IMR-90 (cell line): ENCODE results near the gene LLGL1. TPM values are rescaled to one million over a fixed set of nuclear protein-coding genes. Genes with fewer than 3 reads are reported as not detected.
A peak's percentile ranks its signal among the peaks of the same experiment; 100 is the strongest.

ENCODE experiments used
- ATAC-seq: fragments of 200-7000 bp; cut with Tn5 transposase; 2 replicates; pipeline ENCODE4 v1.9.1; 2020; ENCODE audit warnings: low read depth, mild to moderate bottlenecking, moderate library complexity
- BruUV-seq: library from RNA; stranded (reverse); fragments of 400-500 nt; replicated peaks from 2 replicates; lab custom pipeline; 2021; lab: Mats Ljungman, UMichigan
- CTCF ChIA-PET: fragments of 300-600 bp; formaldehyde crosslinking; extraction: SDS; loops from one replicate; lab custom pipeline; 2021; ENCODE audit warnings: antibody characterized with exemption; lab: Yijun Ruan, JAX
- POLR2A ChIA-PET: fragments of 300-600 bp; sonication (Branson Sonifier 250); formaldehyde crosslinking; loops from one replicate; lab custom pipeline; 2022; ENCODE audit warnings: antibody characterized with exemption; ENCODE audit not compliant: unreplicated experiment; lab: Charles Lee
- DNase-seq: peaks from one replicate; pipeline ENCODE4 v3.0.0; 2013
- H2AFZ ChIP-seq: replicated peaks from 2 replicates; pipeline ENCODE3; 2013; ENCODE audit warnings: low read length, mild to moderate bottlenecking; ENCODE audit not compliant: poor library complexity
- H2AK5ac ChIP-seq: 2 replicates; pipeline ENCODE4 v1.6.1; 2013; ENCODE audit warnings: low read depth, low read length, inconsistent platforms
- H2AK9ac ChIP-seq: replicated peaks from 2 replicates; pipeline ENCODE3; 2013; ENCODE audit warnings: mild to moderate bottlenecking, low read depth, low read length, moderate library complexity; ENCODE audit not compliant: poor library complexity
- H2BK120ac ChIP-seq: 2 replicates; pipeline ENCODE4 v1.6.1; 2013; ENCODE audit warnings: low read depth, low read length, inconsistent platforms
- H2BK15ac ChIP-seq: 3 replicates; pipeline ENCODE4 v1.6.1; 2013; ENCODE audit warnings: low read depth, low read length, inconsistent platforms
- H2BK20ac ChIP-seq: 2 replicates; pipeline ENCODE4 v1.6.1; 2013; ENCODE audit warnings: low read depth, mild to moderate bottlenecking, inconsistent platforms, low read length, moderate library complexity
- H2BK5ac ChIP-seq: 2 replicates; pipeline ENCODE4 v1.6.1; 2013; ENCODE audit warnings: mild to moderate bottlenecking, low read depth, low read length, inconsistent platforms; ENCODE audit not compliant: poor library complexity, severe bottlenecking
- H3K14ac ChIP-seq: replicated peaks from 2 replicates; pipeline ENCODE4 v1.6.1; 2013; ENCODE audit warnings: low read depth, low read length, inconsistent platforms
- H3K18ac ChIP-seq: 2 replicates; pipeline ENCODE4 v1.6.1; 2013; ENCODE audit warnings: low read depth, low read length, control low read depth
- H3K23ac ChIP-seq: 2 replicates; pipeline ENCODE4 v1.6.1; 2013; ENCODE audit warnings: low read depth, low read length, inconsistent platforms
- H3K27ac ChIP-seq: 2 replicates; pipeline ENCODE4 v1.5.1; 2013; ENCODE audit warnings: mild to moderate bottlenecking, control low read depth, low read length; ENCODE audit not compliant: insufficient read depth
- H3K27me3 ChIP-seq: 2 replicates; pipeline ENCODE4 v1.6.1; 2013; ENCODE audit warnings: low read length; ENCODE audit not compliant: control insufficient read depth, insufficient read depth
- H3K36me3 ChIP-seq: 2 replicates; pipeline ENCODE4 v1.6.1; 2013; ENCODE audit warnings: low read length, mixed read lengths; ENCODE audit not compliant: control insufficient read depth, insufficient read depth
- H3K4ac ChIP-seq: 2 replicates; pipeline ENCODE4 v1.6.1; 2013; ENCODE audit warnings: low read depth, low read length, inconsistent platforms
- H3K4me1 ChIP-seq: 2 replicates; pipeline ENCODE4 v1.6.1; 2013; ENCODE audit warnings: low read length, mixed read lengths; ENCODE audit not compliant: control insufficient read depth, insufficient read depth
- H3K4me2 ChIP-seq: 2 replicates; pipeline ENCODE4 v1.6.1; 2013; ENCODE audit warnings: low read depth, mild to moderate bottlenecking, control low read depth, low read length, moderate library complexity
- H3K4me3 ChIP-seq: 2 replicates; pipeline ENCODE4 v1.5.1; 2013; ENCODE audit warnings: low read depth, mild to moderate bottlenecking, control low read depth, low read length, moderate library complexity; ENCODE audit not compliant: insufficient read depth
- H3K56ac ChIP-seq: 2 replicates; pipeline ENCODE4 v1.6.1; 2013; ENCODE audit warnings: low read length, inconsistent platforms; ENCODE audit not compliant: insufficient read depth; ENCODE audit errors: extremely low read depth
- H3K79me1 ChIP-seq, 2 experiments: 2 replicates each; pipeline ENCODE4 v1.6.1; 2013; ENCODE audit warnings: low read length in 2 of 2, inconsistent platforms in 1 of 2, low read depth in 1 of 2
- H3K9ac ChIP-seq: 2 replicates; pipeline ENCODE4 v1.6.1; 2013; ENCODE audit warnings: low read depth, low read length, control low read depth
- H3K9me1 ChIP-seq: 2 replicates; pipeline ENCODE4 v1.6.1; 2013; ENCODE audit warnings: low read length, inconsistent platforms; ENCODE audit not compliant: insufficient read depth
- H3K9me3 ChIP-seq: 2 replicates; pipeline ENCODE4 v1.6.1; 2013; ENCODE audit warnings: low read length; ENCODE audit not compliant: control insufficient read depth, insufficient read depth
- H4K20me1 ChIP-seq: 2 replicates; pipeline ENCODE4 v1.6.1; 2013; ENCODE audit warnings: low read length, inconsistent platforms; ENCODE audit not compliant: insufficient read depth
- H4K5ac ChIP-seq: 2 replicates; pipeline ENCODE4 v1.6.1; 2013; ENCODE audit warnings: mild to moderate bottlenecking, low read depth, low read length, control low read depth
- H4K8ac ChIP-seq, 2 experiments: 2 replicates each; pipeline ENCODE4 v1.6.1; 2013; ENCODE audit warnings: low read depth in 2 of 2, low read length in 2 of 2, control low read depth in 1 of 2, inconsistent platforms in 1 of 2
- H4K91ac ChIP-seq: 2 replicates; pipeline ENCODE4 v1.6.1; 2013; ENCODE audit warnings: low read depth, low read length, inconsistent platforms; ENCODE audit not compliant: insufficient read depth
- CHD1 ChIP-seq: IDR thresholded peaks from 2 replicates; pipeline ENCODE4 v1.6.1; 2012; ENCODE audit warnings: low read depth, low read length, improper control_type of control experiment
- USF2 ChIP-seq: fragments of 150-350 bp; IDR thresholded peaks from 2 replicates; pipeline ENCODE4 v1.6.1; 2017; ENCODE audit warnings: mild to moderate bottlenecking, antibody characterized with exemption, low read length, low read depth
- WGBS, 2 experiments: methylation state at CpG; one replicate each; pipeline versions ENCODE4 v1.1.5 to v1.1.7; 2013; ENCODE audit warnings: missing lambda C conversion rate in 2 of 2; ENCODE audit not compliant: insufficient read length in 1 of 2; ENCODE audit errors: extremely low coverage in 2 of 2; 5-methylcytosine and 5-hydroxymethylcytosine counted together
- dilution Hi-C: fragments of 300-500 bp; cut with HindIII; formaldehyde crosslinking; loops from one replicate; pipeline ENCODE4 v1.14.3; 2018; ENCODE audit warnings: low sequenced_read_pairs; ENCODE audit not compliant: unreplicated experiment
- in situ Hi-C: fragments of 300-500 bp; cut with MboI; formaldehyde crosslinking; loops from 3 replicates; pipeline ENCODE4 v1.14.3; 2019; ENCODE audit warnings: low sequenced_read_pairs, inconsistent platforms, mixed read lengths
- intact Hi-C: fragments of 100-400 bp; cut with micrococcal nuclease; formaldehyde crosslinking; loops from 2 replicates; pipeline ENCODE4 v1.10.0; 2022
- polyA plus RNA-seq, 3 experiments: library from polyadenylated mRNA; depleted of rRNA; stranded (reverse); fragments of >200 nt; gene quantifications; 2 replicates each; pipeline ENCODE4 v1.2.3, GENCODE V29; 2012; ENCODE audit warnings: low replicate concordance in 1 of 3
- total RNA-seq: library from RNA; depleted of rRNA; stranded (reverse); fragments of >200 nt; gene quantifications from 2 replicates; pipeline ENCODE4 v1.2.3, GENCODE V29; 2012

The LLGL1 gene
- total and polyA plus RNA-seq, 2 of the 4 experiments (the other 2 are of a cell fraction), result 40.1 to 52.9 TPM

GRCh38 chr17:18187821-18188761 is 37.3 kb upstream of the LLGL1 start:
- Histone ChIP-seq H3K23ac (peak overlapping the region; percentile 56; the same call in 1 of the 2 replicates), H3K18ac (no peak overlapping the region), H3K4me3 (no peak overlapping the region), H4K5ac (no peak overlapping the region), H3K4me1 (peaks cover 34% of the 10 kb centered on the region), H3K79me1 (peaks cover 10 to 81% of the 10 kb centered on the region in 2 experiments), H3K36me3 (peaks cover 32% of the 10 kb centered on the region), H3K27ac (no peak overlapping the region), H4K8ac (no peak overlapping the region), H3K4ac (no peak overlapping the region), H2BK15ac (no peak overlapping the region), H2BK20ac (no peak overlapping the region), H2BK120ac (no peak overlapping the region), H3K56ac (no peak overlapping the region), H3K9ac (no peak overlapping the region), H3K27me3 (no peaks in the 10 kb centered on the region), H2AK9ac (no peak overlapping the region), H2BK5ac (no peak overlapping the region), H3K9me1 (peaks cover 37% of the 10 kb centered on the region), H2AFZ (no peak overlapping the region), H3K9me3 (no peaks in the 10 kb centered on the region), H3K14ac (no peak overlapping the region), H4K20me1 (peaks cover 88% of the 10 kb centered on the region), H2AK5ac (no peak overlapping the region), H3K4me2 (peak overlapping the region; percentile 89), H4K91ac (no peak overlapping the region)
- CTCF ChIA-PET, result interaction anchor here (0.6 kb wide), 1 partner anchor 675 kb away, joined by 3 read pairs; no protein-coding TSS in a partner anchor
- DNase-seq (peak; percentile 23), ATAC-seq (no peak)
- dilution Hi-C loops (no loop called here), in situ Hi-C loops (no loop called here), intact Hi-C loops (no loop called here)
- no TSS peak for BruUV-seq
- POLR2A ChIA-PET, result no interaction called here
- TF ChIP-seq USF2, result 0 out of 2 replicates have a peak, but pooled peaks have one; percentile 19
- TF ChIP-seq CHD1, result no peak
- WGBS, 2 experiments, result 92% methylated on average over 2 of the region's 9 CpGs; no CpG with 5 or more reads in 1 of the 2 experiments
